HepG2 (cell line): ENCODE measurements around the gene KRTAP13-1. TPM values are rescaled to one million over a fixed set of nuclear protein-coding genes. Genes with fewer than 3 reads are reported as not detected.

Source experiments
- ATAC-seq: fragments of 200-7000 bp; cut with Tn5 transposase; 3 replicates; pipeline ENCODE4 v1.9.1; 2020; ENCODE audit warnings: mild to moderate bottlenecking, moderate library complexity
- BruUV-seq: library from RNA; stranded (reverse); fragments of 400-500 nt; replicated peaks from 2 replicates; lab custom pipeline; 2021; lab: Mats Ljungman, UMichigan
- CTCF ChIA-PET: fragments of 300-600 bp; formaldehyde crosslinking; extraction: SDS; loops from one replicate; lab custom pipeline; 2021; ENCODE audit warnings: low total read pairs, inconsistent platforms, low intra/inter-chr PET ratio; lab: Yijun Ruan, JAX
- POLR2A ChIA-PET: fragments of 350-600 bp; sonication (Branson Sonifier 250); formaldehyde crosslinking; loops from one replicate; lab custom pipeline; 2020; ENCODE audit warnings: antibody characterized with exemption, inconsistent platforms; lab: Yijun Ruan, JAX
- DNase-seq: peaks from one replicate; pipeline ENCODE4 v3.0.0-alpha.2; 2015; ENCODE audit warnings: low spot score
- FAIRE-seq: peaks from 3 replicates; lab custom pipeline; 2011; peaks lifted over from hg19 to GRCh38; lab: Jason Lieb, UNC
- H2AFZ ChIP-seq: one replicate; pipeline ENCODE4 v1.6.1; 2011; ENCODE audit warnings: low read length, inconsistent platforms
- H3K27ac ChIP-seq: fragments of 300-600 bp; 3 replicates; pipeline ENCODE4 v1.8.0; 2011; ENCODE audit warnings: mixed run types, mild to moderate bottlenecking, mixed read lengths, low read length, inconsistent platforms; ENCODE audit not compliant: insufficient read depth; ENCODE audit errors: extremely low read length
- H3K27me3 ChIP-seq, 2 experiments: fragments of 200-600 bp in 1 of 2; 2 replicates in 1 of 2; 3 replicates in 1 of 2; pipeline versions ENCODE4 v1.6.0 to v1.8.0; 2011; ENCODE audit warnings: low read length in 2 of 2, mild to moderate bottlenecking in 2 of 2, moderate library complexity in 2 of 2, inconsistent platforms in 1 of 2; ENCODE audit not compliant: insufficient read depth in 2 of 2, control insufficient read depth in 1 of 2
- H3K36me3 ChIP-seq, 2 experiments: fragments of 200-600 bp in 1 of 2; replicated peaks in 1 of 2; 2 replicates in 1 of 2; 3 replicates in 1 of 2; pipeline versions ENCODE4 v1.5.1 to v1.8.0; 2011; ENCODE audit warnings: low read length in 2 of 2, inconsistent platforms in 1 of 2; ENCODE audit not compliant: insufficient read depth in 2 of 2, control insufficient read depth in 1 of 2
- H3K4me1 ChIP-seq: 2 replicates; pipeline ENCODE4 v1.5.1; 2012; ENCODE audit warnings: low read length, inconsistent platforms; ENCODE audit not compliant: insufficient read depth
- H3K4me2 ChIP-seq: 2 replicates; pipeline ENCODE4 v1.6.0; 2011; ENCODE audit warnings: low read depth, low read length, inconsistent platforms
- H3K4me3 ChIP-seq, 3 experiments: fragments of 200-600 bp in 1 of 3; sonication (generic), shearing (Covaris generic) in 1 of 3; replicated peaks in 1 of 3; 2 replicates each; pipeline ENCODE4 v1.5.1; 2011 to 2016; ENCODE audit warnings: low read length in 3 of 3, inconsistent platforms in 2 of 3, low read depth in 2 of 3, mild to moderate bottlenecking in 2 of 3, control low read depth in 1 of 3, mixed read lengths in 1 of 3; ENCODE audit not compliant: insufficient read depth in 1 of 3
- H3K79me2 ChIP-seq: one replicate; pipeline ENCODE4 v1.6.1; 2011; ENCODE audit warnings: low read length, inconsistent platforms; ENCODE audit not compliant: insufficient read depth
- H3K9ac ChIP-seq: 2 replicates; pipeline ENCODE4 v1.6.0; 2011; ENCODE audit warnings: mild to moderate bottlenecking, low read depth, low read length, inconsistent platforms; ENCODE audit not compliant: insufficient read depth
- H3K9me3 ChIP-seq: 2 replicates; pipeline ENCODE4 v1.5.1; 2012; ENCODE audit warnings: mild to moderate bottlenecking, low read length
- H4K20me1 ChIP-seq: 2 replicates; pipeline ENCODE4 v1.6.0; 2011; ENCODE audit warnings: inconsistent platforms, mild to moderate bottlenecking, low read length, moderate library complexity; ENCODE audit not compliant: insufficient read depth
- AGO1 ChIP-seq: fragments of 200-400 bp; formaldehyde crosslinking; IDR thresholded peaks from 2 replicates; pipeline ENCODE4 v1.6.1; 2017; ENCODE audit warnings: mild to moderate bottlenecking, low read depth, low read length, moderate library complexity; ENCODE audit not compliant: poor library complexity, severe bottlenecking
- AGO2 ChIP-seq: fragments of 200-400 bp; formaldehyde crosslinking; optimal IDR thresholded peaks from 2 replicates; pipeline ENCODE3; 2017; ENCODE audit warnings: mild to moderate bottlenecking, low read depth, low read length, moderate library complexity
- EED ChIP-seq: sonication (generic); formaldehyde crosslinking; IDR thresholded peaks from 2 replicates; pipeline ENCODE4 v1.5.0; 2020; ENCODE audit warnings: mild to moderate bottlenecking, missing genetic modification reagents
- ETV6 ChIP-seq: sonication (generic); formaldehyde crosslinking; conservative IDR thresholded peaks from 2 replicates; pipeline ENCODE4 v1.4.0; 2020; ENCODE audit warnings: missing genetic modification reagents
- HOXA7 ChIP-seq: sonication (generic); formaldehyde crosslinking; IDR thresholded peaks from 2 replicates; pipeline ENCODE4 v1.8.1; 2022; ENCODE audit warnings: mild to moderate bottlenecking, missing genetic modification reagents, moderate library complexity
- PHF8 ChIP-seq: sonication (generic); formaldehyde crosslinking; IDR thresholded peaks from 2 replicates; pipeline ENCODE4 v1.5.0; 2020; ENCODE audit warnings: missing genetic modification reagents
- REPIN1 ChIP-seq: sonication (generic); formaldehyde crosslinking; IDR thresholded peaks from 2 replicates; pipeline ENCODE4 v1.8.0; 2022; ENCODE audit warnings: missing genetic modification reagents, low read depth, mild to moderate bottlenecking, borderline replicate concordance
- SKI ChIP-seq: fragments of 450-650 bp; IDR thresholded peaks from one replicate; pipeline ENCODE4 v1.6.1; 2018; ENCODE audit warnings: mild to moderate bottlenecking; ENCODE audit not compliant: partially characterized antibody
- ZNF17 ChIP-seq: sonication (generic); formaldehyde crosslinking; IDR thresholded peaks from 2 replicates; pipeline ENCODE4 v1.5.0; 2020; ENCODE audit warnings: mild to moderate bottlenecking, missing genetic modification reagents
- ZNF33B ChIP-seq: sonication (generic); formaldehyde crosslinking; IDR thresholded peaks from 2 replicates; pipeline ENCODE4 v1.5.1; 2020; ENCODE audit warnings: mild to moderate bottlenecking, missing genetic modification reagents
- ZNF570 ChIP-seq: sonication (generic); formaldehyde crosslinking; IDR thresholded peaks from 2 replicates; pipeline ENCODE4 v1.4.0; 2020; ENCODE audit warnings: mild to moderate bottlenecking, missing genetic modification reagents, borderline replicate concordance
- ZNF703 ChIP-seq: sonication (generic); formaldehyde crosslinking; IDR thresholded peaks from 2 replicates; pipeline ENCODE4 v1.5.1; 2020; ENCODE audit warnings: missing genetic modification reagents, mild to moderate bottlenecking, moderate library complexity, borderline replicate concordance
- ZNF737 ChIP-seq: sonication (generic); formaldehyde crosslinking; IDR thresholded peaks from 2 replicates; pipeline ENCODE4 v1.5.0; 2020; ENCODE audit warnings: missing genetic modification reagents, mild to moderate bottlenecking, borderline replicate concordance
- ZNF772 ChIP-seq: sonication (generic); formaldehyde crosslinking; IDR thresholded peaks from 2 replicates; pipeline ENCODE4 v1.5.0; 2020; ENCODE audit warnings: mild to moderate bottlenecking, missing genetic modification reagents
- ZNF782 ChIP-seq: sonication (generic); formaldehyde crosslinking; IDR thresholded peaks from 2 replicates; pipeline ENCODE4 v1.4.0; 2020; ENCODE audit warnings: missing genetic modification reagents, mild to moderate bottlenecking, borderline replicate concordance
- WGBS: methylation state at CpG from one replicate; pipeline ENCODE4 v1.1.6; 2017; ENCODE audit warnings: low lambda C conversion rate; 5-methylcytosine and 5-hydroxymethylcytosine counted together
- in situ Hi-C: cut with HindIII; loops from 2 replicates; pipeline ENCODE4 v1.10.0; 2017; ENCODE audit warnings: low pct_unique_long_range_greater_than_20kb; ENCODE audit not compliant: extremely low pct_ligation_motif_present
- intact Hi-C: fragments of 100-400 bp; cut with micrococcal nuclease; formaldehyde crosslinking; loops from one replicate; pipeline ENCODE4 v1.10.0; 2022; ENCODE audit not compliant: unreplicated experiment
- polyA plus RNA-seq, 8 experiments: library from polyadenylated mRNA; depleted of rRNA in 3 of 8; stranded (reverse) in 7 of 8; unstranded in 1 of 8; fragments of >200 nt; fragmentation: Illumina TruSeq in 4 of 8; extraction: Trizol in 4 of 8; gene quantifications; 2 replicates each; pipeline versions ENCODE4 v1.2.1 to v1.2.3, GENCODE V29; 2011 to 2016; ENCODE audit warnings: low read depth in 4 of 8, missing spikeins in 1 of 8, mixed read lengths in 1 of 8; ENCODE audit not compliant: insufficient read depth in 1 of 8
- total RNA-seq, 5 experiments: library from RNA; depleted of rRNA; stranded (reverse); fragments of >200 nt; fragmentation: Illumina TruSeq; extraction: Trizol; gene quantifications; 2 replicates each; pipeline ENCODE4 v1.2.3, GENCODE V29; 2016; ENCODE audit warnings: low read depth in 1 of 5
- TF ChIP-seq, protein P1 (sequence below): sonication (generic); formaldehyde crosslinking; IDR thresholded peaks from 2 replicates; pipeline ENCODE4 v1.4.0; 2020; ENCODE audit warnings: missing genetic modification reagents

The KRTAP13-1 gene
- total and polyA plus RNA-seq, 2 of the 13 experiments (the other 11 are each of a cell fraction or from before 2014, with no cell fraction given): not detected

DNA sequence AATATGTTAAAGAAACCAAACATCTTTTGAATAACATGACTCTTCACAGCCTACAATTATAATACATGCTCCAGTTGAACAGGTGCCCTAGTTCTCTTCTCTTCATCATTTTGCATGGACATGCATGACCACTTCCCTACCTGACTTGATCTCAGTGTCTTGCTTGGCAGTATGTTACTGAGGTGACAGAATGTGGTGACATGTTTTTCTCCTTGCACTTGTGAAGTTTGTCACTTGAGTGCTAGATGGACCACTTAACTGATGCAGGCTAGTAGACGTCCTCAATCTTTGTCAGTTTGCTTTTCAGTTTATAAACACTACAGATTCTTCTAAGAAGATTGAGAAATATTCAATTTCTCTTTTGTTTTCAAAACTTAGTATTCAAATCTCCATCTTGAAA is 13.6 kb upstream of the KRTAP13-1 start:
- POLR2A ChIA-PET: no interaction called here
- H3K36me3 ChIP-seq: no peaks in the 10 kb centered on the region
- intact Hi-C loops: no loop called here
- no peak for FAIRE-seq
- CTCF ChIA-PET: no interaction called here
- peaks cover 92% of the 10 kb centered on the region for H3K9me3 ChIP-seq
- H3K4me2 ChIP-seq: no peak overlapping the region
- no peak overlapping the region for H3K4me3 ChIP-seq
- no peaks in the 10 kb centered on the region for H3K4me1 ChIP-seq
- no peak for ATAC-seq
- no peak overlapping the region for H3K27ac ChIP-seq
- 0% methylated on average over 1 of the region's 1 CpG for WGBS
- no peak for DNase-seq
- H3K79me2 ChIP-seq: no peaks in the 10 kb centered on the region
- no peak overlapping the region for H3K9ac ChIP-seq
- no peaks in the 10 kb centered on the region for H3K27me3 ChIP-seq
- BruUV-seq: no TSS peak
- in situ Hi-C loops: no loop called here
- TF ChIP-seq EED (CRISPR knock-in tag) (no peak), ZNF33B (no peak), ZNF17 (CRISPR knock-in tag) (no peak), ZNF737 (no peak), AGO1 (no peak), ZNF703 (CRISPR knock-in tag) (no peak), ZNF772 (CRISPR knock-in tag) (no peak), AGO2 (no peak), PHF8 (CRISPR knock-in tag) (no peak), ZNF570 (CRISPR knock-in tag) (no peak)
- no peak overlapping the region for H2AFZ ChIP-seq
- no peaks in the 10 kb centered on the region for H4K20me1 ChIP-seq

- in situ Hi-C loops: no loop called here
- POLR2A ChIA-PET: no interaction called here
- no peaks in the 10 kb centered on the region for H3K36me3 ChIP-seq
- intact Hi-C loops: no loop called here
- ATAC-seq: no peak
- H2AFZ ChIP-seq: no peak overlapping the region
- BruUV-seq: no TSS peak
- TF ChIP-seq ZNF782: no peak
- no peak for TF ChIP-seq SKI
- TF ChIP-seq, protein P1, sequence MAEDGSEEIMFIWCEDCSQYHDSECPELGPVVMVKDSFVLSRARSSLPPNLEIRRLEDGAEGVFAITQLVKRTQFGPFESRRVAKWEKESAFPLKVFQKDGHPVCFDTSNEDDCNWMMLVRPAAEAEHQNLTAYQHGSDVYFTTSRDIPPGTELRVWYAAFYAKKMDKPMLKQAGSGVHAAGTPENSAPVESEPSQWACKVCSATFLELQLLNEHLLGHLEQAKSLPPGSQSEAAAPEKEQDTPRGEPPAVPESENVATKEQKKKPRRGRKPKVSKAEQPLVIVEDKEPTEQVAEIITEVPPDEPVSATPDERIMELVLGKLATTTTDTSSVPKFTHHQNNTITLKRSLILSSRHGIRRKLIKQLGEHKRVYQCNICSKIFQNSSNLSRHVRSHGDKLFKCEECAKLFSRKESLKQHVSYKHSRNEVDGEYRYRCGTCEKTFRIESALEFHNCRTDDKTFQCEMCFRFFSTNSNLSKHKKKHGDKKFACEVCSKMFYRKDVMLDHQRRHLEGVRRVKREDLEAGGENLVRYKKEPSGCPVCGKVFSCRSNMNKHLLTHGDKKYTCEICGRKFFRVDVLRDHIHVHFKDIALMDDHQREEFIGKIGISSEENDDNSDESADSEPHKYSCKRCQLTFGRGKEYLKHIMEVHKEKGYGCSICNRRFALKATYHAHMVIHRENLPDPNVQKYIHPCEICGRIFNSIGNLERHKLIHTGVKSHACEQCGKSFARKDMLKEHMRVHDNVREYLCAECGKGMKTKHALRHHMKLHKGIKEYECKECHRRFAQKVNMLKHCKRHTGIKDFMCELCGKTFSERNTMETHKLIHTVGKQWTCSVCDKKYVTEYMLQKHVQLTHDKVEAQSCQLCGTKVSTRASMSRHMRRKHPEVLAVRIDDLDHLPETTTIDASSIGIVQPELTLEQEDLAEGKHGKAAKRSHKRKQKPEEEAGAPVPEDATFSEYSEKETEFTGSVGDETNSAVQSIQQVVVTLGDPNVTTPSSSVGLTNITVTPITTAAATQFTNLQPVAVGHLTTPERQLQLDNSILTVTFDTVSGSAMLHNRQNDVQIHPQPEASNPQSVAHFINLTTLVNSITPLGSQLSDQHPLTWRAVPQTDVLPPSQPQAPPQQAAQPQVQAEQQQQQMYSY (CRISPR knock-in tag): no peak
- TF ChIP-seq REPIN1 (CRISPR knock-in tag): no peak
- no peak for TF ChIP-seq ETV6 (CRISPR knock-in tag)
- TF ChIP-seq HOXA7 (CRISPR knock-in tag): no peak
- TF ChIP-seq, all 625 proteins: peak for 0
- H3K9ac ChIP-seq: no peak overlapping the region
- no peaks in the 10 kb centered on the region for H3K4me1 ChIP-seq
- no peak for FAIRE-seq
- no peak overlapping the region for H3K4me2 ChIP-seq
- CTCF ChIA-PET: no interaction called here
- H3K27ac ChIP-seq: no peak overlapping the region
- no peaks in the 10 kb centered on the region for H3K79me2 ChIP-seq
- H3K27me3 ChIP-seq: no peaks in the 10 kb centered on the region
- no peak overlapping the region for H3K4me3 ChIP-seq
- no peaks in the 10 kb centered on the region for H4K20me1 ChIP-seq
- WGBS: 0% methylated on average over 2 of the region's 2 CpGs
- H3K9me3 ChIP-seq: peaks cover 88% of the 10 kb centered on the region
- DNase-seq: no peak
Observed at GRCh38 chr21:30391492-30392025, 4.3 kb upstream of the KRTAP13-1 start.
